Loucy (cell line): Measurements from ENCODE around the gene SNRNP200.

ENCODE experiments used
- H2AFZ ChIP-seq: fragments of 200-600 bp; sonication (generic); 2 replicates; pipeline ENCODE4 v1.6.0; 2016; ENCODE audit warnings: antibody characterized with exemption, mild to moderate bottlenecking, low read length, moderate library complexity
- H3F3A ChIP-seq: fragments of 200-600 bp; 2 replicates; pipeline ENCODE4 v1.6.0; 2016; ENCODE audit warnings: antibody characterized with exemption, low read depth, mild to moderate bottlenecking
- H3K27me3 ChIP-seq: fragments of 200-600 bp; sonication (generic); 2 replicates; pipeline ENCODE4 v1.6.1; 2014; ENCODE audit warnings: low read length, mild to moderate bottlenecking; ENCODE audit not compliant: insufficient read depth, poor library complexity, severe bottlenecking
- H3K36me3 ChIP-seq: fragments of 200-600 bp; sonication (generic); 2 replicates; pipeline ENCODE4 v1.6.1; 2016; ENCODE audit warnings: low read length; ENCODE audit not compliant: insufficient read depth
- H3K4me1 ChIP-seq: fragments of 200-600 bp; sonication (generic); 2 replicates; pipeline ENCODE4 v1.5.1; 2014; ENCODE audit warnings: low read length, mild to moderate bottlenecking; ENCODE audit not compliant: insufficient read depth, poor library complexity, severe bottlenecking
- H3K4me2 ChIP-seq: fragments of 200-600 bp; sonication (generic); 2 replicates; pipeline ENCODE4 v1.6.0; 2014; ENCODE audit warnings: antibody characterized with exemption, low read length, low read depth, mild to moderate bottlenecking; ENCODE audit not compliant: poor library complexity, severe bottlenecking
- H3K4me3 ChIP-seq: fragments of 200-600 bp; sonication (generic); 2 replicates; pipeline ENCODE4 v1.5.1; 2014; ENCODE audit warnings: low read length, mild to moderate bottlenecking, mixed read lengths; ENCODE audit not compliant: poor library complexity, severe bottlenecking
- H3K79me2 ChIP-seq: fragments of 200-600 bp; sonication (generic); 2 replicates; pipeline ENCODE4 v1.6.1; 2014; ENCODE audit warnings: low read length; ENCODE audit not compliant: insufficient read depth
- H3K9ac ChIP-seq: fragments of 200-600 bp; sonication (generic); 2 replicates; pipeline ENCODE4 v1.6.0; 2014; ENCODE audit warnings: mild to moderate bottlenecking, low read depth, low read length, moderate library complexity; ENCODE audit not compliant: poor library complexity, severe bottlenecking
- H3K9me2 ChIP-seq: fragments of 200-600 bp; sonication (generic); replicated peaks from 2 replicates; pipeline ENCODE4 v1.6.1; 2016; ENCODE audit warnings: low read depth, low read length, mixed read lengths
- H3K9me3 ChIP-seq: fragments of 200-600 bp; sonication (generic); 2 replicates; pipeline ENCODE4 v1.6.1; 2014; ENCODE audit warnings: mild to moderate bottlenecking, antibody characterized with exemption, low read length, low read depth; ENCODE audit not compliant: insufficient read depth
- H4K20me1 ChIP-seq: fragments of 200-600 bp; sonication (generic); 2 replicates; pipeline ENCODE4 v1.6.0; 2014; ENCODE audit warnings: antibody characterized with exemption, low read length, mild to moderate bottlenecking; ENCODE audit not compliant: insufficient read depth, poor library complexity, severe bottlenecking
- CTCF ChIP-seq: fragments of 200-600 bp; sonication (generic); conservative IDR thresholded peaks from 2 replicates; pipeline ENCODE4 v1.5.1; 2014; ENCODE audit warnings: mild to moderate bottlenecking, antibody characterized with exemption, low read length
- EZH2phosphoT487 ChIP-seq: fragments of 200-600 bp; IDR thresholded peaks from 2 replicates; pipeline ENCODE4 v1.6.1; 2018; ENCODE audit warnings: antibody characterized with exemption, mild to moderate bottlenecking, moderate library complexity, borderline replicate concordance

The SNRNP200 gene

GRCh38 chr2:96329456-96329855 is 24.1 kb upstream of the SNRNP200 start:
- Histone ChIP-seq H3K9me3 (no peaks in the 10 kb centered on the region), H3K9ac (no peak overlapping the region), H3K4me2 (no peak overlapping the region), H3K4me3 (no peak overlapping the region), H3K4me1 (peaks cover 13% of the 10 kb centered on the region), H3K27me3 (no peaks in the 10 kb centered on the region), H3K9me2 (no peaks in the 10 kb centered on the region), H4K20me1 (peaks cover 4% of the 10 kb centered on the region), H3K36me3 (no peaks in the 10 kb centered on the region; the same call in 1 of the 2 replicates), H3F3A (no peaks in the 10 kb centered on the region), H2AFZ (no peak overlapping the region), H3K79me2 (peaks cover 41% of the 10 kb centered on the region)
- TF ChIP-seq EZH2phosphoT487, result no peak
- TF ChIP-seq CTCF, result no peak

GRCh38 chr2:96326990-96327820 is 21.9 kb upstream of the SNRNP200 start:
- TF ChIP-seq CTCF (no peak), EZH2phosphoT487 (no peak)
- Histone ChIP-seq H2AFZ (no peak overlapping the region), H3K4me2 (peak overlapping the region; percentile 79), H4K20me1 (peaks cover 4% of the 10 kb centered on the region), H3K36me3 (no peaks in the 10 kb centered on the region; the same call in 1 of the 2 replicates), H3K9ac (no peak overlapping the region), H3F3A (no peaks in the 10 kb centered on the region), H3K4me1 (peaks cover 14% of the 10 kb centered on the region), H3K9me2 (no peaks in the 10 kb centered on the region), H3K9me3 (no peaks in the 10 kb centered on the region), H3K4me3 (peak overlapping the region; percentile 83), H3K79me2 (peaks cover 39% of the 10 kb centered on the region), H3K27me3 (no peaks in the 10 kb centered on the region)

- Histone ChIP-seq H3K9me3 (no peaks in the 10 kb centered on the region), H4K20me1 (peaks cover 4% of the 10 kb centered on the region), H3K9me2 (no peaks in the 10 kb centered on the region), H3K4me1 (peaks cover 14% of the 10 kb centered on the region), H3F3A (no peaks in the 10 kb centered on the region), H3K4me2 (peak overlapping the region; percentile 79), H3K27me3 (no peaks in the 10 kb centered on the region), H2AFZ (no peak overlapping the region), H3K79me2 (peaks cover 39% of the 10 kb centered on the region), H3K9ac (peak overlapping the region; percentile 80), H3K36me3 (no peaks in the 10 kb centered on the region; the same call in 1 of the 2 replicates), H3K4me3 (peak overlapping the region; percentile 83)
- TF ChIP-seq CTCF, result no peak
- TF ChIP-seq EZH2phosphoT487, result no peak
Measured at GRCh38 chr2:96326564-96326963, 21.2 kb upstream of the SNRNP200 start.
